Activated naive CD4-positive, alpha-beta T cell treated with anti-CD3 and anti-CD28 coated beads, Interleukin-2, amount 10 ng/mL, durations not matched to agents 7 days and 5 days (primary cell): ENCODE data around the gene SLIT1.

Source experiments
- CTCF ChIA-PET: fragments of 350-600 bp; sonication (Branson Sonifier 250); formaldehyde crosslinking; loops from one replicate; lab custom pipeline; 2021; ENCODE audit warnings: antibody characterized with exemption; lab: Charles Lee
- DNase-seq: peaks from one replicate; pipeline ENCODE4 v3.0.0-alpha.2; 2020
- H3K27ac Mint-ChIP-seq: one replicate; pipeline ENCODE4 v1.8.0; 2021; ENCODE audit warnings: mild to moderate bottlenecking, moderate library complexity, mixed read lengths
- H3K27me3 Mint-ChIP-seq: one replicate; pipeline ENCODE4 v1.8.0; 2021; ENCODE audit warnings: mild to moderate bottlenecking, mixed read lengths
- H3K36me3 Mint-ChIP-seq: one replicate; pipeline ENCODE4 v1.8.0; 2021; ENCODE audit warnings: mixed read lengths
- H3K4me1 Mint-ChIP-seq: one replicate; pipeline ENCODE4 v1.8.0; 2021; ENCODE audit warnings: mixed read lengths
- H3K4me3 Mint-ChIP-seq: one replicate; pipeline ENCODE4 v1.8.0; 2021; ENCODE audit warnings: mild to moderate bottlenecking, moderate library complexity, mixed read lengths
- H3K9me3 Mint-ChIP-seq: one replicate; pipeline ENCODE4 v1.8.0; 2021; ENCODE audit warnings: mixed read lengths

SLIT1 gene

DNA sequence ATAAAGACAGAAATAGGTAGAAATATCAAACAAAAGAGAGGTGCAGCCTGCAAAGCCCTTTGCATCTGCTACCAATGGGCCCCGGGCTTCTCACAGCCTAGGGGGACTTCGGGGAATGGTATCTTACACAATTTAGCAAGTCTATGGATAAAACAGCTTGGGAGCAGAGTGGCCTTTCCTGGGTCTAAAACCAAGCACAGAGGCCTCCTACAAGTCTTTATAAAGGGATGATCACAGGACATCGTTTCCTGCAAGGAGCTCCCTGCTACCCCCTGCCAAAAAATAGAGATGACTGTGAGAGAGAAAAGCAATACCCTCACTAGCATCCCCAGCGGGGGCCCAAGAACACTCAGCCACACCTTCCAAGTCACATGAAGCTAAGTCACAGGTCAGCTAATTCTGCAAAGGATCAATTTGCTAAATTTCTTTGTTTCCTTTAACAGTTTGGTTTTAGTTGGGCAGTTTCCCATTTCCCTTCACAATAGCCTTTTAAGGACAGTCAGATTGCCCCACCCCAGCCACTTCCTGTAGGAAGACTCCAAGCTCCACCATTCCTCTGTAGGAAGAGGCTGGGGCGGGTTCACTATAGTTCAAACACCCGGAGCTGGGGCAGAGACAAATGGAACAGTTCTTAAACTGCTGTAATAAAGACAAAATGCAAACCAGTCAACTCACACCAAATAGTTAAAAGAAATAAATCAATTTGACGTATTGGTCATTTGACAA, 105.5 kb downstream of the SLIT1 start:
- CTCF ChIA-PET, result interaction anchor here (2.0 to 13.7 kb wide), 5 partner anchors 7 to 155 kb away, joined by 5 to 239 read pairs (median 14); no protein-coding TSS in a partner anchor
- H3K36me3 Mint-ChIP-seq, result no peaks in the 10 kb centered on the region
- DNase-seq, result no peak
- H3K9me3 Mint-ChIP-seq, result no peaks in the 10 kb centered on the region
- no peaks in the 10 kb centered on the region for H3K4me1 Mint-ChIP-seq
- H3K27me3 Mint-ChIP-seq, result peaks cover 57% of the 10 kb centered on the region
- H3K27ac Mint-ChIP-seq, result no peak overlapping the region
- no peak overlapping the region for H3K4me3 Mint-ChIP-seq

GRCh38 chr10:97079448-97079847, 106.3 kb downstream of the SLIT1 start:
- CTCF ChIA-PET, result interaction anchor here (1.0 to 13.7 kb wide), 2 partner anchors 54 to 131 kb away, joined by 3 to 239 read pairs; no protein-coding TSS in a partner anchor
- Mint-ChIP-seq H3K36me3 (no peaks in the 10 kb centered on the region), H3K4me3 (no peak overlapping the region), H3K9me3 (no peaks in the 10 kb centered on the region), H3K27me3 (peaks cover 61% of the 10 kb centered on the region), H3K27ac (no peak overlapping the region), H3K4me1 (no peaks in the 10 kb centered on the region)
- DNase-seq, result no peak

GRCh38 chr10:97078938-97079445, 106.8 kb downstream of the SLIT1 start:
- H3K36me3 Mint-ChIP-seq, result no peaks in the 10 kb centered on the region
- H3K9me3 Mint-ChIP-seq, result no peaks in the 10 kb centered on the region
- DNase-seq, result no peak
- H3K27ac Mint-ChIP-seq, result no peak overlapping the region
- CTCF ChIA-PET, result interaction anchor here (1.0 to 13.7 kb wide), 2 partner anchors 54 to 132 kb away, joined by 3 to 239 read pairs; no protein-coding TSS in a partner anchor
- H3K4me3 Mint-ChIP-seq, result no peak overlapping the region
- no peaks in the 10 kb centered on the region for H3K4me1 Mint-ChIP-seq
- H3K27me3 Mint-ChIP-seq, result peaks cover 60% of the 10 kb centered on the region

DNA sequence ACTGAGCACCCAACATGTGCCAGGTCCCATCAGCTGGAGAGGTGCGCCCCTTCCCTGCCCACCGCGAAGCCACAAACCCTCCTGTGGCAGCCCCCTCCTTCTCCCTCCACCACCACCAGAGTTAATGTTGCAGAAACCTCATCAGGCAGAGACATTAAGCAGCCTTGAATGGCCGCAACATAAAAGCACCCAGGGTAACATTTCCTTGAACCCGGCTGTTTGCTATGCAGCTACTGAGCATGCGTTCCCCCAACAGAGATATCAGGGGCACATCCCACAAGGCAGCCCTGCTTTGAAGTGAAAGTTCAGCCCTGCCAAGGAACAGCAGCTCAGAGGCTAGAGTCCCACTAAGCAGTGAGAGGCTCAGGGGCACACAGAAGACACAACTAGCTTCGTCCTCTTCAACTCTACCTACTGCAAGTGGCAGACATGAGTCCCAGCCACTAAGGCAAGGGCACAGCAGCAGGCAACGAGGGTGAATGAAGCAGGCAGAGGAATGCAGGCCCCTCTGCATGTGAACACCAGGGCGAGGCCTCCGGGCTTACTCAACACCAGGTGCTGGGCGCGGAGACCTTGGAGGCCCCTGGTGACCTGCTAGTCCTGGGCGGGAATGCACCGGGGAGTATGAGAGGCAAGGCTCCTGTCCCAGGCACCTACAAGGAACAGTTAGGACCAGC, 107.4 kb downstream of the SLIT1 start:
- H3K36me3 Mint-ChIP-seq, result no peaks in the 10 kb centered on the region
- no peak for DNase-seq
- no peaks in the 10 kb centered on the region for H3K4me1 Mint-ChIP-seq
- peaks cover 59% of the 10 kb centered on the region for H3K27me3 Mint-ChIP-seq
- no peaks in the 10 kb centered on the region for H3K9me3 Mint-ChIP-seq
- no peak overlapping the region for H3K27ac Mint-ChIP-seq
- H3K4me3 Mint-ChIP-seq, result no peak overlapping the region
- CTCF ChIA-PET, result interaction anchor here (1.0 to 13.7 kb wide), 4 partner anchors 53 to 157 kb away, joined by 3 to 239 read pairs (median 4); no protein-coding TSS in a partner anchor

DNA sequence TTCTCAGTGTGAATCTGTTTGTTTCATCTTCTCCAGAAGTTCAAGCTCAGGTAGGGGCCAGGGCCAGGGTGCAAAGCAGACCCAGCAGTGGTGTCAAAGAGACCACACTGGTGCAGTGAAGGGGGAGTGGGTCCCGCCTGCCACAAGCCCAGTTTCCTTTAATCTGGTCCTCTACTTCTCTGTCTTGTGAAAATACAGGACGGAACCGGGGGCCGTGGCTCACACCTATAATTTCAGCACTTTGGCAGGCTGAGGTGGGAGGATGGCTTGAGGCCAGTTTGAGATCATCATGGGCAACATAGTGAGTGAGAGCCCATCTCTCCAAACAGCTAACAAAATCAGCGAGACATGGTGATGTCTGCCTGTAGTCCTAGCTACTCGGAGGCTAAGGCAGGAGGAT, 109.0 kb downstream of the SLIT1 start:
- CTCF ChIA-PET, result interaction anchor here (1.4 to 13.7 kb wide), 3 partner anchors 120 to 158 kb away, joined by 4 to 239 read pairs (median 4); no protein-coding TSS in a partner anchor
- peaks cover 71% of the 10 kb centered on the region for H3K27me3 Mint-ChIP-seq
- no peaks in the 10 kb centered on the region for H3K4me1 Mint-ChIP-seq
- no peaks in the 10 kb centered on the region for H3K36me3 Mint-ChIP-seq
- no peak overlapping the region for H3K4me3 Mint-ChIP-seq
- no peak overlapping the region for H3K27ac Mint-ChIP-seq
- H3K9me3 Mint-ChIP-seq, result no peaks in the 10 kb centered on the region
- DNase-seq, result no peak

- Mint-ChIP-seq H3K27me3 (peaks cover 74% of the 10 kb centered on the region), H3K4me1 (no peaks in the 10 kb centered on the region), H3K27ac (no peak overlapping the region), H3K9me3 (no peaks in the 10 kb centered on the region), H3K4me3 (no peak overlapping the region), H3K36me3 (no peaks in the 10 kb centered on the region)
- DNase-seq, result no peak
- CTCF ChIA-PET, result interaction anchor here (0.6 to 13.7 kb wide), 2 partner anchors 115 to 135 kb away, joined by 3 to 239 read pairs; no protein-coding TSS in a partner anchor
These were observed 109.7 kb downstream of the SLIT1 start for GRCh38 chr10:97075961-97076525.

- Mint-ChIP-seq H3K4me1 (no peaks in the 10 kb centered on the region), H3K27me3 (peaks cover 71% of the 10 kb centered on the region), H3K4me3 (no peak overlapping the region), H3K27ac (no peak overlapping the region), H3K36me3 (no peaks in the 10 kb centered on the region), H3K9me3 (no peaks in the 10 kb centered on the region)
- no peak for DNase-seq
- CTCF ChIA-PET, result interaction anchor here (0.6 to 13.7 kb wide), 2 partner anchors 116 to 135 kb away, joined by 3 to 239 read pairs; no protein-coding TSS in a partner anchor
These were observed 110.3 kb downstream of the SLIT1 start for GRCh38 chr10:97075421-97075820.

DNA sequence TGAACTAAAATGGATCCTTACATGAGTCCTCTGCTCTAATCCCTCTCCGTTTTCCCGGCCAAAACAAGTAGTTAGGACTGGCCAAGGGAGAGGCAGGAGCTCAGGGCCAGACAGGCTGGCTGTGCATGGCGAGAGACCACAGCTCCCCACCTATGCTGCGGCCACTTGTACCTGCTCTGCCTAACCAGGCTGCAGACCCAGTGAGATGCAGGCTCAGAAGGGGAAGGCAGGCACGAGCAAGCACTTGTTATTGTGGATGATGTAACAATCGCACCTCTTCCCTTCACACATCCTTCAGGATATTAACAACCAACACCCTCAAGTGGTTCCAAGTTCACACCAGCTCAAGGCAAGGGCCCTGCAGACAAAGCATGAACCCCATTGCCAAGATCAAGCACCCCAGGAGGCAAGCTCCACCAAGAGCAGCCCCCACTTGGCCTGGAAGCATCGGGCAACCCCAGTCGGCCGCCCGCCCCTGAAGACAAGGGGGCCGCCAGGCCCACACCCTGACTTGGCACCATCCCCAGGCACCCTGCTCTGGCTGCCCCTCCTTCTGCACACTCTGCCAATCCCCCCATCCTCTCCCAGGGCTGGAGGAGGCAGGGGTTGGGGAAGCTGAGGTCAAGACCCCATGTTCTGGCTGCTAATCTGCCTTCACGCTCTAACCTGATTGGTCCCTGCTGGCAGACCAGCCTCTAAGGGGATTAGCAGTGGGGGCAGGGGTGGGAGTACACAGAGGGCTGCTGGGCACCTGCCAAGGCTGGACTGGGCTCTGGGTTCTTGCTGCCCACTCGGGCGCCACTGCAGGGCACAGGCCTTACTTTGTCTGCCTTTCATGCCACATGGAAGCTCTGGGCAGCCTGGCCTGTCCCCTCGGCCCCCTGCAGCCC, 111.3 kb downstream of the SLIT1 start:
- H3K9me3 Mint-ChIP-seq, result peaks cover 6% of the 10 kb centered on the region
- H3K27me3 Mint-ChIP-seq, result peaks cover 69% of the 10 kb centered on the region
- peaks cover 8% of the 10 kb centered on the region for H3K4me1 Mint-ChIP-seq

DNA sequence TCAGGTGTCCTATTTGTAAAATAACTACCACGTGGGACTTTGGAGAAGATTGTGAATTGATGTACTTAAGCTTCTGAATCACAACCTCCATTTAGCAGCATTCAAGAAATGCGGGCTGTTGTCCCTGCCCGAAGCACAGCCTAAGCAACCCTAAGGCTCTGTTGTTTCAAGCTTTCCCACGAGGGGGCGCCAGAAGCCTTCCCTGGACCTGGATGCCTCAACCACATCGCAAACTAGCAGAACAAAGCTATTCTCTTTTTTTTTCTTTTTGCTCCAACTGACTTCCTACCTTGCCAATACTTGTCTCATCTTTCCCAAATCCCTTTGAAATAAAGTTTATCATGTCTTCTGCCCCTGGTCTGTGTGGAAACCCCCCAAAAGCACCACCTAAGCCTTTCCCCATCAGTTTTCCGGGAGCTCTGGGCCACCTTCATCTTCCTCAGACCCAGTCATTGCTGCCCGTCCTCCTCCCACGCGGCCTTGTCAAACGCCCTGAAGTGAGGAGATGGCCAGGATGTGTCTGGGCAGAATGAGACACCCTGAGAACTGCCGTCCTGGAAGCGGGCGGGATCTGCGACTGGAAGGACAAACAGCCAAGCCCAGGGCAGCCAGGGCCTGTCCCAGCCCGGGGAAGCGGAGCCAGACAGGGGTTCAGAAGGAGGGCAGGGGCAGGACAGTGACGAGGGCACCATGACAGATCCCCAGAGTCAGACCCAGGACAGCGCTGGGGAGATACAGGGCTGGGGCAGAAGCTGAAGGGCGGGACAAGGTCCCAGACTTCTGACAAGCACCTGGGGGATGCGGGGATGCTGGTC, 112.7 kb downstream of the SLIT1 start:
- Mint-ChIP-seq H3K27ac (no peak overlapping the region), H3K27me3 (peaks cover 61% of the 10 kb centered on the region), H3K36me3 (no peaks in the 10 kb centered on the region), H3K4me3 (no peak overlapping the region), H3K9me3 (peaks cover 9% of the 10 kb centered on the region), H3K4me1 (peaks cover 11% of the 10 kb centered on the region)
- peak; percentile 87 for DNase-seq
- CTCF ChIA-PET, result interaction anchor here (0.5 to 13.7 kb wide), 27 partner anchors 9 to 260 kb away, joined by 3 to 239 read pairs (median 5); no protein-coding TSS in a partner anchor

More for the DNA sequence above, 111.3 kb downstream of the SLIT1 start:
- Mint-ChIP-seq H3K27ac (no peak overlapping the region), H3K36me3 (no peaks in the 10 kb centered on the region), H3K4me3 (no peak overlapping the region)
- CTCF ChIA-PET, result interaction anchor here (1.0 to 13.7 kb wide), 4 partner anchors 7 to 161 kb away, joined by 3 to 239 read pairs (median 26); no protein-coding TSS in a partner anchor
- DNase-seq, result no peak

GRCh38 chr10:97071496-97071895, 114.3 kb downstream of the SLIT1 start:
- peaks cover 9% of the 10 kb centered on the region for H3K9me3 Mint-ChIP-seq
- no peak overlapping the region for H3K27ac Mint-ChIP-seq
- H3K4me3 Mint-ChIP-seq, result no peak overlapping the region
- CTCF ChIA-PET, result interaction anchor here (1.9 to 13.7 kb wide), 5 partner anchors 10 to 164 kb away, joined by 8 to 239 read pairs (median 25); no protein-coding TSS in a partner anchor
- no peak for DNase-seq
- peaks cover 11% of the 10 kb centered on the region for H3K4me1 Mint-ChIP-seq
- H3K36me3 Mint-ChIP-seq, result no peaks in the 10 kb centered on the region
- H3K27me3 Mint-ChIP-seq, result peaks cover 56% of the 10 kb centered on the region

- CTCF ChIA-PET, result interaction anchor here (0.6 to 2.6 kb wide), 5 partner anchors 12 to 143 kb away, joined by 3 to 16 read pairs (median 3); no protein-coding TSS in a partner anchor
- peak; percentile 37 for DNase-seq
- Mint-ChIP-seq H3K36me3 (no peaks in the 10 kb centered on the region), H3K9me3 (peaks cover 9% of the 10 kb centered on the region), H3K4me1 (peaks cover 11% of the 10 kb centered on the region), H3K27me3 (peaks cover 52% of the 10 kb centered on the region), H3K27ac (peak overlapping the region; percentile 37), H3K4me3 (no peak overlapping the region)
These were observed 116.0 kb downstream of the SLIT1 start for GRCh38 chr10:97069576-97070362.

GRCh38 chr10:97069026-97069425, 116.7 kb downstream of the SLIT1 start:
- H3K27ac Mint-ChIP-seq, result no peak overlapping the region
- H3K36me3 Mint-ChIP-seq, result no peaks in the 10 kb centered on the region
- CTCF ChIA-PET, result interaction anchor here (1.4 to 2.6 kb wide), 2 partner anchors 13 to 141 kb away, joined by 5 to 16 read pairs; no protein-coding TSS in a partner anchor

More at GRCh38 chr10:97069026-97069425, 116.7 kb downstream of the SLIT1 start:
- DNase-seq, result no peak
- Mint-ChIP-seq H3K27me3 (peaks cover 47% of the 10 kb centered on the region), H3K9me3 (peaks cover 9% of the 10 kb centered on the region), H3K4me1 (peaks cover 11% of the 10 kb centered on the region), H3K4me3 (no peak overlapping the region)
